ENCODE results near the gene PDE11A. TPM values are rescaled to one million over a fixed set of nuclear protein-coding genes. Genes with fewer than 3 reads are reported as not detected.
"Not testable (repeated sequence)": the region's sequence is repeated elsewhere in the genome, so short reads cannot be mapped to it uniquely, and the experiment has no call there.

The PDE11A gene
- total RNA-seq, 4 donors from 2014 or later: 0.37 to 1.2 (median 1.1) TPM; not detected in 1

- Histone ChIP-seq H3K4me1 (no peaks in the 10 kb centered on the region), H3K27ac (no peak overlapping the region), H3K36me3 (no peaks in the 10 kb centered on the region), H3K9me3 (peaks cover 0 to 8% of the 10 kb centered on the region in 2 donors), H3K27me3 (no peaks in the 10 kb centered on the region), H3K4me3 (no peak overlapping the region)
- 29 to 43% methylated on average over 1 of the region's 1 CpG for WGBS, 2 donors (ENCODE audit: low coverage in 1 of 2)
- no peak for TF ChIP-seq POLR2A (IDR thresholded peaks at IDR 0.05)
- no peak for TF ChIP-seq EP300 (IDR thresholded peaks at IDR 0.05; ENCODE audit: low read depth)
- no peak for TF ChIP-seq POLR2AphosphoS5 (IDR thresholded peaks at IDR 0.05)
- TF ChIP-seq CTCF (IDR thresholded peaks at IDR 0.05): no peak
- DNase-seq: no peak
- in situ Hi-C loops (cut with MboI; ENCODE audit: low pct_ligation_motif_present in 1 of 4, low pct_unique_long_range_greater_than_20kb in 1 of 4, low sequenced_read_pairs in 3 of 4) (no loop called here), intact Hi-C loops (cut with DNase I; ENCODE audit: low total_unique reads) (no loop called here)
These were observed 215.0 kb downstream of the PDE11A start for GRCh38 chr2:177857538-177857937.

- Histone ChIP-seq H3K27ac (no peak overlapping the region), H3K27me3 (no peaks in the 10 kb centered on the region), H3K4me3 (no peak overlapping the region), H3K36me3 (no peaks in the 10 kb centered on the region), H3K4me1 (no peaks in the 10 kb centered on the region), H3K9me3 (peaks cover 0 to 4% of the 10 kb centered on the region in 2 donors)
- 14 to 42% methylated on average over 1 of the region's 1 CpG for WGBS, 2 donors (ENCODE audit: low coverage in 1 of 2)
- TF ChIP-seq POLR2A (IDR thresholded peaks at IDR 0.05) (no peak), EP300 (IDR thresholded peaks at IDR 0.05; ENCODE audit: low read depth) (no peak)
- in situ Hi-C loops (cut with MboI; ENCODE audit: low pct_ligation_motif_present in 1 of 4, low pct_unique_long_range_greater_than_20kb in 1 of 4, low sequenced_read_pairs in 3 of 4): no loop called here
- no peak for DNase-seq
- intact Hi-C loops (cut with DNase I; ENCODE audit: low total_unique reads): no loop called here
These were observed 220.2 kb downstream of the PDE11A start for GRCh38 chr2:177852389-177852788.

GRCh38 chr2:177843188-177843587 lies 229.4 kb downstream of the PDE11A start:
- WGBS, 2 donors (ENCODE audit: low coverage in 1 of 2): 60 to 61% methylated on average over 2 of the region's 2 CpGs
- Histone ChIP-seq H3K36me3 (no peaks in the 10 kb centered on the region), H3K4me3 (no peak overlapping the region), H3K9me3 (no peaks in the 10 kb centered on the region), H3K27me3 (no peaks in the 10 kb centered on the region), H3K4me1 (peaks cover 0 to 17% (median 6%) of the 10 kb centered on the region in 4 donors), H3K27ac (no peak overlapping the region)
- in situ Hi-C loops (cut with MboI; ENCODE audit: low pct_ligation_motif_present in 1 of 4, low pct_unique_long_range_greater_than_20kb in 1 of 4, low sequenced_read_pairs in 3 of 4): no loop called here
- no peak for DNase-seq
- TF ChIP-seq POLR2A (IDR thresholded peaks at IDR 0.05) (no peak), EP300 (IDR thresholded peaks at IDR 0.05; ENCODE audit: low read depth) (no peak), CTCF (IDR thresholded peaks at IDR 0.05) (no peak), POLR2AphosphoS5 (IDR thresholded peaks at IDR 0.05) (no peak)
- intact Hi-C loops (cut with DNase I; ENCODE audit: low total_unique reads): no loop called here

- no peak overlapping the region for H3K4me3 ChIP-seq
- in situ Hi-C loops (cut with MboI; ENCODE audit: low pct_ligation_motif_present in 1 of 4, low pct_unique_long_range_greater_than_20kb in 1 of 4, low sequenced_read_pairs in 3 of 4) (no loop called here), intact Hi-C loops (cut with DNase I; ENCODE audit: low total_unique reads) (no loop called here)
- peaks cover 0 to 17% (median 6%) of the 10 kb centered on the region in 4 donors for H3K4me1 ChIP-seq
- H3K27me3 ChIP-seq: no peaks in the 10 kb centered on the region
- no peaks in the 10 kb centered on the region for H3K36me3 ChIP-seq
- H3K27ac ChIP-seq: peak overlapping the region in 1 of 4 donors; percentile 7
- 13 to 35% methylated on average over 2 to 3 of the region's 3 CpGs for WGBS, 2 donors (ENCODE audit: low coverage in 1 of 2)
- TF ChIP-seq CTCF (IDR thresholded peaks at IDR 0.05) (no peak), POLR2A (IDR thresholded peaks at IDR 0.05) (no peak)
- H3K9me3 ChIP-seq: peaks cover 0 to 5% of the 10 kb centered on the region in 2 donors
- no peak for DNase-seq
These were observed 230.3 kb downstream of the PDE11A start for GRCh38 chr2:177842243-177842642.

- H3K9me3 ChIP-seq; H3K4me1 ChIP-seq; intact Hi-C loops (cut with DNase I; ENCODE audit: low total_unique reads); H3K27me3 ChIP-seq; H3K36me3 ChIP-seq; DNase-seq; in situ Hi-C loops (cut with MboI; ENCODE audit: low pct_ligation_motif_present in 1 of 4, low pct_unique_long_range_greater_than_20kb in 1 of 4, low sequenced_read_pairs in 3 of 4); H3K4me3 ChIP-seq; H3K27ac ChIP-seq: not testable (repeated sequence)
- 90% methylated on average over 18 of the region's 27 CpGs; no CpG with 5 or more reads in 1 of the 2 donors for WGBS, 2 donors (ENCODE audit: low coverage in 1 of 2)
These were observed 237.0 kb downstream of the PDE11A start for GRCh38 chr2:177835418-177836204.

Measured in transverse colon (tissue), 4 donors.